HEK293 (cell line): ENCODE data around the gene PLAC1.

Experiments
- BCL11A ChIP-seq: fragments of 450-650 bp; formaldehyde crosslinking; IDR thresholded peaks from 2 replicates; pipeline ENCODE4 v1.5.1; 2016; ENCODE audit warnings: low read depth, missing biosample characterization, missing genetic modification characterization
- TF ChIP-seq, protein P1 (sequence below): fragments of 450-650 bp; formaldehyde crosslinking; IDR thresholded peaks from 2 replicates; pipeline ENCODE4 v1.5.1; 2016; ENCODE audit warnings: missing biosample characterization, missing genetic modification characterization

DNA sequence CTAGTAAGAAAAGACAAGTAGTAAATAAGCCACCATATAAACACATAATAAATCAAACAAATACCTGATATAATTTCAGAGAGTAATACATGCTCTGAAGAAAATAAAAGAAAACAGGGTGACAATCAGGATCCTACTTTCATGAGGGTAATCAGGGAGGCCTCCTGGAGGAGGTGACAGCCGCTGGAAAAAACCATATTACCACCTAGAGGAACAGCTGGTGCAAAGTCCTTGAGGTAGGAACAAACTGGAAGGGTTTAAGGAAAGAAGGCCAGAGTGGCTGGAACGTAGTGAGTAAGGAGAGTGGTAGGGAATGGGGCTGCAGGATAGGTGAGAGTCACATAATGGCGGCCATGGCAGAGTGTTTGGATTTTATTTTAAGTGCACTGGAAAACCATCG lies 19.1 kb upstream of the PLAC1 start:
- TF ChIP-seq, protein P1, sequence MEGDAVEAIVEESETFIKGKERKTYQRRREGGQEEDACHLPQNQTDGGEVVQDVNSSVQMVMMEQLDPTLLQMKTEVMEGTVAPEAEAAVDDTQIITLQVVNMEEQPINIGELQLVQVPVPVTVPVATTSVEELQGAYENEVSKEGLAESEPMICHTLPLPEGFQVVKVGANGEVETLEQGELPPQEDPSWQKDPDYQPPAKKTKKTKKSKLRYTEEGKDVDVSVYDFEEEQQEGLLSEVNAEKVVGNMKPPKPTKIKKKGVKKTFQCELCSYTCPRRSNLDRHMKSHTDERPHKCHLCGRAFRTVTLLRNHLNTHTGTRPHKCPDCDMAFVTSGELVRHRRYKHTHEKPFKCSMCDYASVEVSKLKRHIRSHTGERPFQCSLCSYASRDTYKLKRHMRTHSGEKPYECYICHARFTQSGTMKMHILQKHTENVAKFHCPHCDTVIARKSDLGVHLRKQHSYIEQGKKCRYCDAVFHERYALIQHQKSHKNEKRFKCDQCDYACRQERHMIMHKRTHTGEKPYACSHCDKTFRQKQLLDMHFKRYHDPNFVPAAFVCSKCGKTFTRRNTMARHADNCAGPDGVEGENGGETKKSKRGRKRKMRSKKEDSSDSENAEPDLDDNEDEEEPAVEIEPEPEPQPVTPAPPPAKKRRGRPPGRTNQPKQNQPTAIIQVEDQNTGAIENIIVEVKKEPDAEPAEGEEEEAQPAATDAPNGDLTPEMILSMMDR (tag by site-specific recombination) = no peak
- no peak for TF ChIP-seq BCL11A
